Measurements from ENCODE around the gene BLOC1S1.

The BLOC1S1 gene

DNA sequence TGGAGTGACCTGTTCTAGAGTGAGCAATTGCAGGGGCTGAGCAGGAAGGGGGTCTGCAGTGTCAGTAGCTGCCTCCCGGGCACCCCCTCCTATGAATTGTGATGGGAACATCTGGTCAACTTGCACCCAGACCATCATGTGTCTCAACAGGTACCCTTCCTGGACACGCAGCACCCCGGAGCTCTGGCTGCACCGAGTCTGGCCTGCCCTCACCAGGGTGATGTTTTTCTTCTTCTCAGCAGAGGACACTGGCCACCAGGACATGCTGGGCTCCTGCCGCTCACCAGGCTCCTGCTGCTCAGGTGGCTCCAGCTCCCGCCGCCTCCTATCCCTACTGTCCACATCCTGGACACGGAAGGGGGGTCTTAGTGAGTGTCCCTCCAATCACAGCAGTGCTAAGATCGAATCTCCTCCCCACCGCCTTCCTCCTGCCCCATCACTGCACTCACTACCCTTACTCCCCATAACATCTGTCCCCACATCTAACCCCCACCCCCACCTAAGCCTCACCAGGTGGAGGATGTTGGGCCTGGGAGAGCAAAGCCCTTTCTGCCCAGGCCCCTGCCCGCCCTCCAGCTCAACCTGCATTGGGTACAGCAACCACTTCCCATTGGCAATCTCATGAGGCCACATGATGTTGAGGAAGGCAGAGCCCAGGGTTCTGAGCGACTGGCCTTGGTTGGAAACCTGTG lies 23.1 kb upstream of the BLOC1S1 start:
- no peaks in the 10 kb centered on the region for H3K4me1 ChIP-seq
- H3K27me3 ChIP-seq, result peaks cover 12% of the 10 kb centered on the region
- DNase-seq, result no peak
- H3K36me3 ChIP-seq, result no peaks in the 10 kb centered on the region
- no peak overlapping the region for H3K4me3 ChIP-seq (ENCODE audit: low read depth, low read length)
- no peaks in the 10 kb centered on the region for H3K9me3 ChIP-seq
- TF ChIP-seq, protein P1, sequence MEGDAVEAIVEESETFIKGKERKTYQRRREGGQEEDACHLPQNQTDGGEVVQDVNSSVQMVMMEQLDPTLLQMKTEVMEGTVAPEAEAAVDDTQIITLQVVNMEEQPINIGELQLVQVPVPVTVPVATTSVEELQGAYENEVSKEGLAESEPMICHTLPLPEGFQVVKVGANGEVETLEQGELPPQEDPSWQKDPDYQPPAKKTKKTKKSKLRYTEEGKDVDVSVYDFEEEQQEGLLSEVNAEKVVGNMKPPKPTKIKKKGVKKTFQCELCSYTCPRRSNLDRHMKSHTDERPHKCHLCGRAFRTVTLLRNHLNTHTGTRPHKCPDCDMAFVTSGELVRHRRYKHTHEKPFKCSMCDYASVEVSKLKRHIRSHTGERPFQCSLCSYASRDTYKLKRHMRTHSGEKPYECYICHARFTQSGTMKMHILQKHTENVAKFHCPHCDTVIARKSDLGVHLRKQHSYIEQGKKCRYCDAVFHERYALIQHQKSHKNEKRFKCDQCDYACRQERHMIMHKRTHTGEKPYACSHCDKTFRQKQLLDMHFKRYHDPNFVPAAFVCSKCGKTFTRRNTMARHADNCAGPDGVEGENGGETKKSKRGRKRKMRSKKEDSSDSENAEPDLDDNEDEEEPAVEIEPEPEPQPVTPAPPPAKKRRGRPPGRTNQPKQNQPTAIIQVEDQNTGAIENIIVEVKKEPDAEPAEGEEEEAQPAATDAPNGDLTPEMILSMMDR (IDR thresholded peaks at IDR 0.05; ENCODE audit: low read depth, low read length), result no peak

- TF ChIP-seq, protein P1 (IDR thresholded peaks at IDR 0.05; ENCODE audit: low read depth, low read length), result no peak
- H3K9me3 ChIP-seq, result no peaks in the 10 kb centered on the region
- H3K4me3 ChIP-seq (ENCODE audit: low read depth, low read length), result no peak overlapping the region
- no peak for DNase-seq
- H3K36me3 ChIP-seq, result no peaks in the 10 kb centered on the region
- peaks cover 17% of the 10 kb centered on the region for H3K27me3 ChIP-seq
- no peaks in the 10 kb centered on the region for H3K4me1 ChIP-seq
These were observed 22.3 kb upstream of the BLOC1S1 start for GRCh38 chr12:55693323-55694187.

GRCh38 chr12:55694188-55694515 lies 21.7 kb upstream of the BLOC1S1 start:
- no peaks in the 10 kb centered on the region for H3K36me3 ChIP-seq
- DNase-seq, result no peak
- no peaks in the 10 kb centered on the region for H3K9me3 ChIP-seq
- no peaks in the 10 kb centered on the region for H3K4me1 ChIP-seq
- peaks cover 17% of the 10 kb centered on the region for H3K27me3 ChIP-seq
- TF ChIP-seq, protein P1 (IDR thresholded peaks at IDR 0.05; ENCODE audit: low read depth, low read length), result no peak
- no peak overlapping the region for H3K4me3 ChIP-seq (ENCODE audit: low read depth, low read length)

DNA sequence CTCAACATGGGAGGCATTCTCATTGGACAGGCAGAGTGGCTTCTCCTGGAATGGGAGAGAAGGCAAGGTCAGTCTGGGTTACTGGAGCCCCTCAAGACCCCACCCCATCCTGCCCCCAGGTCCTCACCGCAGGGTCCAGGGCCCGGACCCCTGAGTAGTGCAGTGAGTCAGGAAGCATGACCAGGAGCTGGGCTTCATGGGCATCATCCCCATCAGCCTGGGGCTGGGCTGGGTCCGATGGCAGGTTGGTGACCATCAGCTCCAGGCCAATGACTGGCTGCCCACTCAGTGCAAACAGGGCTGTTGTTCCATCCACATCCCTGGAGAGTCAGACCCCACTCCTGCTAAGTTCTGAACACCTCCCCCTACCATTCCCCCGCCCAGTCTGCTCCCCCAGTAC lies 21.2 kb upstream of the BLOC1S1 start:
- H3K27me3 ChIP-seq, result peaks cover 17% of the 10 kb centered on the region
- H3K36me3 ChIP-seq, result no peaks in the 10 kb centered on the region
- TF ChIP-seq, protein P1 (IDR thresholded peaks at IDR 0.05; ENCODE audit: low read depth, low read length), result no peak
- DNase-seq, result no peak
- H3K9me3 ChIP-seq, result no peaks in the 10 kb centered on the region
- H3K4me1 ChIP-seq, result no peaks in the 10 kb centered on the region
- no peak overlapping the region for H3K4me3 ChIP-seq (ENCODE audit: low read depth, low read length)

DNA sequence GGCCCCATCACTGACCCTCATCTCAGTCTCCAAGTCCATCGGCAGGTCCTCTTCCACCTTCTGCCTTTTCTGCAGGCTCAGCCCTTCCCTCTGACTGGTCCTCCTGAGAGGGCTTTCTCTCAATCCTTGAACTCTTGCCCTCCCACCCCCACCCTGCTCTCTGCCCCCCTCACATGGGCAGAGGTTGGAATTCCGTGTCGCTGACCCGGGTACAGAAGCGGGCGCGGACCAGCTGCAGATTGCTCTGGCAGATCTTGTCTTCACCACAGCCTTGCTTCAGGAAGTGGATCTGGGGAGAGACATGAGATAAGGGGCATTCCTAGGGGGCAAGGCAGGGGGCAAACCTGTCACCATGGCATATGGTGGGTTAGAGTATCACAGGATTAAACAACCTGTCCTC lies 20.5 kb upstream of the BLOC1S1 start:
- Histone ChIP-seq H3K9me3 (no peaks in the 10 kb centered on the region), H3K4me1 (no peaks in the 10 kb centered on the region), H3K36me3 (no peaks in the 10 kb centered on the region), H3K27me3 (peaks cover 17% of the 10 kb centered on the region), H3K4me3 (ENCODE audit: low read depth, low read length) (no peak overlapping the region)
- no peak for DNase-seq
- TF ChIP-seq, protein P1 (IDR thresholded peaks at IDR 0.05; ENCODE audit: low read depth, low read length), result no peak

DNA sequence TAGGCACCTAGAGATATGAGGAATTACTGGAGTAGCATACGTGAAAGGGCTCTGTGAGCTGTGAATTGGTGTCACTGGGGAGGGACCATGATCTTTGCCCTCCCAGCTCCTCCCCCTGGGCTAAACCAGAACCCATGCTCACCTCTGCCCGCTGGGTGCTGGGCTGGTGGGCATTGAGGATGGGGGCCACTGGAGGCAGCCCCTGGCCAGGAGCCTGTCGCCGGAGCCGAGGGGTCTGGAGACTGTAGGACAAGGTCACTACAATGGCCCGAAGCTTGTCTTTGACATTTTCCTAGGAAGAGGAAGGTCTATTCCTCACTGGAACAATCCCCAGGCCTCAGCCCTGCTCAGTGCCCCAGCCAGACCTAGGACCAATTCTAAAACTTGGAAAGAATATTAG lies 19.7 kb upstream of the BLOC1S1 start:
- no peaks in the 10 kb centered on the region for H3K36me3 ChIP-seq
- TF ChIP-seq, protein P1 (IDR thresholded peaks at IDR 0.05; ENCODE audit: low read depth, low read length), result no peak
- H3K9me3 ChIP-seq, result no peaks in the 10 kb centered on the region
- no peak overlapping the region for H3K4me3 ChIP-seq (ENCODE audit: low read depth, low read length)
- DNase-seq, result no peak
- no peaks in the 10 kb centered on the region for H3K4me1 ChIP-seq
- H3K27me3 ChIP-seq, result peaks cover 17% of the 10 kb centered on the region

Measured in BE2C (cell line).